Measurements from ENCODE around the gene CGNL1.

DNA sequence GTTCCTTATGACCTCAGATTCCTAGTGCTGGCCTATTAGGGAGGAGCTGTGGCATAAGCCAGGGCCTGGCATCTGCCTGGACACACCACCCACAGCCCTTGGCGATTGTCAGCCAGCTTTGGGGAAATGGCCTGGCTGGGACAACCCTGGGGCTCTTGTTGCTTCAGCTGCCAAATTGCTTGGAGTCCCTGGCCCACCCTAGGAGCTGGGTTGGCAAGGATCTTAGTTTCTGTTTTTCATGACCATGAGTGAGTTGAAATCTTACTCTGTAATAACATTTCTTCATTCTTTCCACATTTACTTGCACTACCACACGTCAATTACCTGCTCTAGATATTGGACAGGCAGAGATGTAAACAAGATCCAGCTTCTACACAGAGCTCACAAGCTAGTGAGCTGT is 213.4 kb downstream of the CGNL1 start:
- no peak for TF ChIP-seq EZH2phosphoT487 (IDR thresholded peaks at IDR 0.05; ENCODE audit: low read depth)
- no peak for TF ChIP-seq CTCF (IDR thresholded peaks at IDR 0.05; ENCODE audit: low read depth, low read length)

Measured in OCI-LY3 (cell line).